ENCODE measurements around the gene SRA1.

The SRA1 gene

DNA sequence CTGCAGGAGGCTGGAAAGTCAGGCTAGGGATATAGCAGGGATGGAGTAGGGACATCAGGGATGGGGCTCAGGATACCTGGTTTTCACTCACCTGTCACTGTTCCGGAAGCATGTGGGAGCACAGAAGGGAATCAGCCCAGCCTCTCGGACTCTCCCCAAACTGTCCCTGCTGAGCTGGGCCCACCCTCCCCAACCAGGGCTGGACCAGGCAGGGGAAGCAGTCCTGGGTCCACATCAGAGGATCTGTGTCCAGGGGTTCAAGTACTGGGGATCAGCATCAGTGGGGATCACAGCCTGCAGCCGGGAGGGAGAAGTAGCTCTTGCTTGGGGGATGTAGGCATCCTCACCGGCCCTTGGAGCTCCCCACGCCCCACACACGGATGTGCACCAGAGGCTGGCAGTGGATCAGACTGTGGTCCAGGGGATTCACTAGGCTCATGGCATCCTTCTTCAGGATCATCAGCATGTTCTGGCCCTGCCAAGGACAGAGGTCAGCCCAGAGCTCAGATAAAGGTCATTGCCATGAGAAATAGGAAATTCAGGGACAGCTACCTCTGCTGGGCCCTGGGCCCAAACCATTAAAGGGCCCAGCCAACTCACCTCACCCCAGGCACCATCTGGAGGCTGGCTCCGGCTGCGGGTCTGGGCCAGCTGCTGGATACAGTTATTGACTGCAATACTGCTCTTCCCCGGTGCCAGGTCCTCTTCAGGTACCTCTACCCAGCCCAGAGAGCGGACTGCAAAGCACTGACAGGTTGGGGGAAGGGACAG, 4.7 kb upstream of the SRA1 start:
- in situ Hi-C loops (cut with MboI; ENCODE audit: low sequenced_read_pairs, unreplicated experiment): no loop called here
- DNase-seq (ENCODE audit: low spot score): no peak
- TF ChIP-seq, protein P1, sequence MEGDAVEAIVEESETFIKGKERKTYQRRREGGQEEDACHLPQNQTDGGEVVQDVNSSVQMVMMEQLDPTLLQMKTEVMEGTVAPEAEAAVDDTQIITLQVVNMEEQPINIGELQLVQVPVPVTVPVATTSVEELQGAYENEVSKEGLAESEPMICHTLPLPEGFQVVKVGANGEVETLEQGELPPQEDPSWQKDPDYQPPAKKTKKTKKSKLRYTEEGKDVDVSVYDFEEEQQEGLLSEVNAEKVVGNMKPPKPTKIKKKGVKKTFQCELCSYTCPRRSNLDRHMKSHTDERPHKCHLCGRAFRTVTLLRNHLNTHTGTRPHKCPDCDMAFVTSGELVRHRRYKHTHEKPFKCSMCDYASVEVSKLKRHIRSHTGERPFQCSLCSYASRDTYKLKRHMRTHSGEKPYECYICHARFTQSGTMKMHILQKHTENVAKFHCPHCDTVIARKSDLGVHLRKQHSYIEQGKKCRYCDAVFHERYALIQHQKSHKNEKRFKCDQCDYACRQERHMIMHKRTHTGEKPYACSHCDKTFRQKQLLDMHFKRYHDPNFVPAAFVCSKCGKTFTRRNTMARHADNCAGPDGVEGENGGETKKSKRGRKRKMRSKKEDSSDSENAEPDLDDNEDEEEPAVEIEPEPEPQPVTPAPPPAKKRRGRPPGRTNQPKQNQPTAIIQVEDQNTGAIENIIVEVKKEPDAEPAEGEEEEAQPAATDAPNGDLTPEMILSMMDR (IDR thresholded peaks at IDR 0.05; ENCODE audit: borderline replicate concordance, control extremely low read depth, extremely low read depth, insufficient read depth, missing control alignments): no peak

DNA sequence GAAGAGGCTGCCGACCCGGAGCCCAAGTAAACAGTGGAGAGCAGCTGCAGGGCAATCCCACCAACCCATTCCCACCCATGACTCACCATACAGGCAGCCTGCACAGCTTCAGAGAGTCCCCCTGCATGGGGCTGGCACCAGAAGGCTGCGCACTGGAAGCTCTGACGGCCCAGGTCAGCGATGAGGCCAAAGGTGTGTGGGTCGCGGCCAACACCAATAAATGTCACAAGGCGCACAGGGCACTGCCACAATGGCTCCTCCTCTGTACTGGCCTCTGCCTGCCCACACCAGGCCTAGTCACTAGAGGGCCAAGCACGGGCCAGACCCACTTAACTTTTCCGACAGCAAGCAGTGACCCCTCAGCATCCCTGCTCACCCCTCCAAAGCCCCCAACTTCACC, 3.0 kb upstream of the SRA1 start:
- in situ Hi-C loops (cut with MboI; ENCODE audit: low sequenced_read_pairs, unreplicated experiment): no loop called here
- DNase-seq (ENCODE audit: low spot score): no peak
- TF ChIP-seq, protein P1 (IDR thresholded peaks at IDR 0.05; ENCODE audit: borderline replicate concordance, control extremely low read depth, extremely low read depth, insufficient read depth, missing control alignments): no peak

DNA sequence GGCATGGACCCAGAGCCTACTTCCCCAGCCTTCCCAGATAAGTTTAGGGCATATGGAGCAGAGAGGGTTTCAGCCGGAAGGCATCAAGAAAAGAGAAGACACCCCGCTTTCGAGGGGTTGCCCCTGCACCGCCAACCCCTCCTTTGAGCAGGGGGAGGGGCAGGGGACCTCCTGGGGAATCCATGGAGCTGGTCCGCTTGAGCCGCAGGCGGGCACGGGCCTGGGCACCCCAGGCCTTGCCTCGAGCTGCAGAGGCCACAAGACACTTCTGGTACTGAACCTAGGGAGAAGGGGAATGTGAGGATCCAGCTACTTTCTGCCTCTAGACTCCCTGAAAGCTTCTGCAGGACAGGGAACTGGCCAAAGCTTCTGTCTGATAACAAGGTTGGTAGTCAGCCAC, 1.3 kb upstream of the SRA1 start:
- no peak for DNase-seq (ENCODE audit: low spot score)
- in situ Hi-C loops (cut with MboI; ENCODE audit: low sequenced_read_pairs, unreplicated experiment): no loop called here
- TF ChIP-seq, protein P1 (IDR thresholded peaks at IDR 0.05; ENCODE audit: borderline replicate concordance, control extremely low read depth, extremely low read depth, insufficient read depth, missing control alignments): no peak

DNA sequence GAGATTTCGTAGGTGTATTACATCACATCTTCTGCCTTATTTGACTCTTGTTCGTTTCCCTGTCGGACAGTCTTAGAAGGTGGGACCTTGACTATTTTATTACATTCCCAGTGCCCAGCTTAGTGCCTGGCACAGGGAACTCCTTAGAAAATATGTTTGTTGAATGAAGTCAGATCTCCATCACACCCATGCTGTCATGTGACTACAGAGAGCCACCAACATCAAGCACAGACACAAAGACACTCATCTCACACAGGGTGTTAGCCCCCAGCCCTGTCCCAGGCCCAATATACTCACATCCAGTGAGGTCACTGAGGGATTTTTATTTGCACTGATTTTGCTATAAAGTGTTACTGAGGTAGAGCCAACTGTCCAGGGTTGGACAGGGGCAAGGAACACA, 692 bp upstream of the SRA1 start:
- TF ChIP-seq, protein P1 (IDR thresholded peaks at IDR 0.05; ENCODE audit: borderline replicate concordance, control extremely low read depth, extremely low read depth, insufficient read depth, missing control alignments): no peak
- DNase-seq (ENCODE audit: low spot score): no peak
- in situ Hi-C loops (cut with MboI; ENCODE audit: low sequenced_read_pairs, unreplicated experiment): no loop called here

DNA sequence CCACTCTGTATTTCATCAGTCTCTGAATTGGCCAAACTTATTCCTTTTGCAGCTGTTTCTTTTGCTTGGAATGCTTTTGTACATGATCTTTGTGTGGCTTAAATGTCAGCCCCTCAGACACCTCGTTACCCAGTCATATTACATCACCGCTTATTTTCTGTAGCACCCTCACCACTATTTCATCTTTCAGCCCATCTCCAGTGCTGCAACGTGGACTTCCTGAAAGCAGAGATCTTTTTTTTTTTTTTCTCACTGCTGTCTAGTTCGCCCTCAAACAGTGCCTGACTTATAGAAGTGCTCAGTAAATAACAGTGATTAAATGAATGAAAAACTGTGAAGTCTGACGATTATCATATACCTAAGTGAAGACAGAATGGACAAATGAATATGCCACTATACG, 835 bp downstream of the SRA1 start:
- in situ Hi-C loops (cut with MboI; ENCODE audit: low sequenced_read_pairs, unreplicated experiment): no loop called here
- TF ChIP-seq, protein P1 (IDR thresholded peaks at IDR 0.05; ENCODE audit: borderline replicate concordance, control extremely low read depth, extremely low read depth, insufficient read depth, missing control alignments): no peak
- no peak for DNase-seq (ENCODE audit: low spot score)

DNA sequence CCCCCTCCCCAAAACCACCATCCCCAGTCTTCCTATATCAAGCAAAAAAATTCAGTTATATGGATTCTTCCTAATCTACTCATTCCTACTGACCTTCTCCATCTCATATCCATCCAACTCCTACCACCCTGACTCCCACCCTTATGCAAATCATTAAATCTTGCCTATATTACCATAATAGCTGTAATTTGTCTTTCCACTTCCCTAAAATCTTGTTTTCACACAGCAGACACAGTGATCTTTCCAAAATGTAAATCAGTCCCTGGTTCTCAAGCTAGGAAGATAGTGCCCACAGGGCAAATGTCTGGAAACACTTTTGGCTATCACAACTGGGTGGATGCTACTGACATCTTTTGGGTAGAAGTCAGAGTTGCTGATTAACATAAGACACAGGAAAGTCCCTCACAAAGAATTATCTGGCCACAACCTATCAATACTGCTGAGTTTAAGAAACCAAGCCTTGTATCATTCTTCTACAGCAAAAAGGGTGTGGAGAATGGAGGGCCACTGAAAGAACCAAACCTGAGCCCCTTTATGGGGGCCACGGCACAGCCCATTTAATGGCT, 1.4 kb downstream of the SRA1 start:
- TF ChIP-seq, protein P1 (IDR thresholded peaks at IDR 0.05; ENCODE audit: borderline replicate concordance, control extremely low read depth, extremely low read depth, insufficient read depth, missing control alignments): no peak
- no peak for DNase-seq (ENCODE audit: low spot score)
- in situ Hi-C loops (cut with MboI; ENCODE audit: low sequenced_read_pairs, unreplicated experiment): no loop called here
